Right lobe of liver (tissue), 4 donors: ENCODE data around the gene PRSS2.

ENCODE experiments used
- POLR2A ChIP-seq: fragments of 450-650 bp; IDR thresholded peaks from one replicate; pipeline ENCODE4 v1.6.1; 2017; ENCODE audit warnings: antibody characterized with exemption, mild to moderate bottlenecking
- TF ChIP-seq, protein P1 (sequence below), 4 donors: fragments of 200-600 bp in 3 of 4; fragments of 450-650 bp in 1 of 4; IDR thresholded peaks; one replicate each; pipeline versions ENCODE4 v1.5.1 to v1.8.0; 2016 to 2022; ENCODE audit warnings: antibody characterized with exemption in 4 of 4, mild to moderate bottlenecking in 2 of 4
- donor health status: DM: no; HTN: no; CAD: no.
- donor health status: DM: no; HTN: no; CAD: no.
- donor health status: DM: no; HTN: yes; CAD: no.

DNA sequence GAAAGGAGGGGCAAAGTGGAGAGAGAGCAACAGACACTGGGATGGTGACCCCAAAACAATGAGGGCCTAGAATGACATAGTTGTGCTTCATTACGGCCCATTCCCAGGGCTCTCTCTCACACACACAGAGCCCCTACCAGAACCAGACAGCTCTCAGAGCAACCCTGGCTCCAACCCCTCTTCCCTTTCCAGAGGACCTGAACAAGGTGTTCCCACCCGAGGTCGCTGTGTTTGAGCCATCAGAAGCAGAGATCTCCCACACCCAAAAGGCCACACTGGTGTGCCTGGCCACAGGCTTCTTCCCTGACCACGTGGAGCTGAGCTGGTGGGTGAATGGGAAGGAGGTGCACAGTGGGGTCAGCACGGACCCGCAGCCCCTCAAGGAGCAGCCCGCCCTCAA, 20.7 kb downstream of the PRSS2 start:
- TF ChIP-seq, protein P1, sequence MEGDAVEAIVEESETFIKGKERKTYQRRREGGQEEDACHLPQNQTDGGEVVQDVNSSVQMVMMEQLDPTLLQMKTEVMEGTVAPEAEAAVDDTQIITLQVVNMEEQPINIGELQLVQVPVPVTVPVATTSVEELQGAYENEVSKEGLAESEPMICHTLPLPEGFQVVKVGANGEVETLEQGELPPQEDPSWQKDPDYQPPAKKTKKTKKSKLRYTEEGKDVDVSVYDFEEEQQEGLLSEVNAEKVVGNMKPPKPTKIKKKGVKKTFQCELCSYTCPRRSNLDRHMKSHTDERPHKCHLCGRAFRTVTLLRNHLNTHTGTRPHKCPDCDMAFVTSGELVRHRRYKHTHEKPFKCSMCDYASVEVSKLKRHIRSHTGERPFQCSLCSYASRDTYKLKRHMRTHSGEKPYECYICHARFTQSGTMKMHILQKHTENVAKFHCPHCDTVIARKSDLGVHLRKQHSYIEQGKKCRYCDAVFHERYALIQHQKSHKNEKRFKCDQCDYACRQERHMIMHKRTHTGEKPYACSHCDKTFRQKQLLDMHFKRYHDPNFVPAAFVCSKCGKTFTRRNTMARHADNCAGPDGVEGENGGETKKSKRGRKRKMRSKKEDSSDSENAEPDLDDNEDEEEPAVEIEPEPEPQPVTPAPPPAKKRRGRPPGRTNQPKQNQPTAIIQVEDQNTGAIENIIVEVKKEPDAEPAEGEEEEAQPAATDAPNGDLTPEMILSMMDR (IDR thresholded peaks at IDR 0.05): no peak
- no peak for TF ChIP-seq POLR2A
